Left lung (tissue), 10 donors: ENCODE data around the gene PA2G4. TPM values are rescaled to one million over a fixed set of nuclear protein-coding genes. Genes with fewer than 3 reads are reported as not detected.

Source experiments
- ATAC-seq: fragments of 200-7000 bp; cut with Tn5 transposase; one replicate; pipeline ENCODE4 v1.9.1; 2020; ENCODE audit warnings: moderate library complexity
- DNase-seq, 4 donors: peaks; one replicate each; pipeline ENCODE4 v3.0.0-alpha.2; 2013 to 2020
- H3K27ac ChIP-seq, 2 donors: fragments of 200-600 bp; sonication (generic) in 1 of 2; one replicate each; pipeline versions ENCODE4 v1.5.0 to v1.8.0; 2020 to 2021
- H3K27me3 ChIP-seq, 2 donors: fragments of 200-600 bp; sonication (generic) in 1 of 2; one replicate each; pipeline versions ENCODE4 v1.5.0 to v1.8.0; 2020 to 2021
- H3K36me3 ChIP-seq, 2 donors: fragments of 200-600 bp; sonication (generic) in 1 of 2; one replicate each; pipeline versions ENCODE4 v1.5.0 to v1.8.0; 2020 to 2021
- H3K4me1 ChIP-seq, 2 donors: fragments of 200-600 bp; one replicate each; pipeline ENCODE4 v1.8.0; 2021
- H3K4me3 ChIP-seq, 2 donors: fragments of 200-600 bp; sonication (generic) in 1 of 2; one replicate each; pipeline versions ENCODE4 v1.5.0 to v1.8.0; 2020 to 2021; ENCODE audit warnings: mild to moderate bottlenecking in 1 of 2
- H3K9me3 ChIP-seq, 2 donors: fragments of 200-600 bp; sonication (generic) in 1 of 2; one replicate each; pipeline versions ENCODE4 v1.5.0 to v1.8.0; 2020 to 2021
- CTCF ChIP-seq, 2 donors: fragments of 200-600 bp; sonication (generic) in 1 of 2; IDR thresholded peaks; one replicate each; pipeline versions ENCODE4 v1.5.0 to v1.8.0; 2021; ENCODE audit warnings: antibody characterized with exemption in 2 of 2
- intact Hi-C, 2 donors: fragments of 100-400 bp; cut with DNase I; formaldehyde crosslinking; loops; one replicate each; pipeline versions ENCODE4 v1.11.2 to v1.14.2; 2022
- polyA plus RNA-seq, 6 donors: library from polyadenylated mRNA; unstranded; fragments of 120-200 nt; gene quantifications; one replicate each; pipeline ENCODE4 v1.2.1, GENCODE V29; 2013; ENCODE audit not compliant: insufficient read length in 6 of 6
- total RNA-seq, 2 donors: library from RNA; stranded (reverse); fragmentation: NEBNext Ultra II Directional; extraction: Animal tissue kit (Norgen Biotek cat#: 25700); gene quantifications; one replicate each; pipeline ENCODE4 v1.2.1, GENCODE V29; 2021
- donor health status: DM: no; HTN: yes; CAD: no.
- donor health status: DM: no; HTN: no; CAD: no.

The PA2G4 gene
- total and polyA plus RNA-seq, 8 donors, result 62.0 to 151 (median 130) TPM

GRCh38 chr12:56079723-56080555, 24.4 kb upstream of the PA2G4 start, which contains the start of gene ERBB3:
TSS of gene ERBB3 (plus strand) at chr12:56080165. CDS start at chr12:56080301, 136 bp downstream.
- DNase-seq (peak; percentile 63 to 93 (median 84)), ATAC-seq (peak; percentile 92)
- Histone ChIP-seq H3K36me3 (no peaks in the 10 kb centered on the region), H3K4me1 (peaks cover 0 to 25% of the 10 kb centered on the region in 2 donors), H3K27me3 (peaks cover 0 to 44% of the 10 kb centered on the region in 2 donors), H3K27ac (peak within 1 kb of the TSS; percentile 82 to 85), H3K4me3 (peak within 1 kb of the TSS; percentile 41 to 55), H3K9me3 (no peaks in the 10 kb centered on the region)
- TF ChIP-seq CTCF (IDR thresholded peaks at IDR 0.05), result no peak
- intact Hi-C loops, result no loop called here

- Histone ChIP-seq H3K4me3 (peak overlapping the region; percentile 41 to 55), H3K36me3 (no peaks in the 10 kb centered on the region), H3K4me1 (peaks cover 0 to 25% of the 10 kb centered on the region in 2 donors), H3K27me3 (peaks cover 0 to 44% of the 10 kb centered on the region in 2 donors), H3K9me3 (no peaks in the 10 kb centered on the region), H3K27ac (peak overlapping the region; percentile 82 to 85)
- TF ChIP-seq CTCF (IDR thresholded peaks at IDR 0.05), result no peak
- ATAC-seq (peak; percentile 55), DNase-seq (peak in 1 of 4 donors; percentile 59)
- intact Hi-C loops, result no loop called here
These were observed 23.7 kb upstream of the PA2G4 start for GRCh38 chr12:56080556-56081138.

GRCh38 chr12:56081393-56082347, 22.7 kb upstream of the PA2G4 start:
- DNase-seq (no peak), ATAC-seq (no peak)
- TF ChIP-seq CTCF (IDR thresholded peaks at IDR 0.05), result no peak
- peak overlapping the region; percentile 41 to 55 for H3K4me3 ChIP-seq
- H3K27ac ChIP-seq, result peak overlapping the region; percentile 82 to 85
- H3K4me1 ChIP-seq, result peaks cover 4 to 26% of the 10 kb centered on the region in 2 donors
- peaks cover 0 to 44% of the 10 kb centered on the region in 2 donors for H3K27me3 ChIP-seq
- H3K36me3 ChIP-seq, result no peaks in the 10 kb centered on the region
- H3K9me3 ChIP-seq, result no peaks in the 10 kb centered on the region
- intact Hi-C loops, result no loop called here

- H3K9me3 ChIP-seq, result no peaks in the 10 kb centered on the region
- H3K27ac ChIP-seq, result no peak overlapping the region
- DNase-seq, result no peak
- no peaks in the 10 kb centered on the region for H3K36me3 ChIP-seq
- ATAC-seq, result no peak
- H3K4me3 ChIP-seq, result no peak overlapping the region
- peaks cover 4 to 31% of the 10 kb centered on the region in 2 donors for H3K4me1 ChIP-seq
- TF ChIP-seq CTCF (IDR thresholded peaks at IDR 0.05), result no peak
- H3K27me3 ChIP-seq, result peaks cover 0 to 44% of the 10 kb centered on the region in 2 donors
- intact Hi-C loops, result no loop called here
These were observed 22.0 kb upstream of the PA2G4 start for GRCh38 chr12:56082382-56082781.
